GM12801 (cell line): ENCODE results near the gene RNF145.

Experiments used
- CTCF ChIP-seq: IDR thresholded peaks from one replicate; pipeline ENCODE4 v1.5.1; 2011; ENCODE audit warnings: control low read depth; ENCODE audit not compliant: insufficient read length; ENCODE audit errors: extremely low read depth

RNF145 gene

GRCh38 chr5:159147976-159148375 lies 61.4 kb downstream of the RNF145 start:
- no peak for TF ChIP-seq CTCF

GRCh38 chr5:159146839-159147238 lies 62.5 kb downstream of the RNF145 start:
- TF ChIP-seq CTCF: no peak

DNA sequence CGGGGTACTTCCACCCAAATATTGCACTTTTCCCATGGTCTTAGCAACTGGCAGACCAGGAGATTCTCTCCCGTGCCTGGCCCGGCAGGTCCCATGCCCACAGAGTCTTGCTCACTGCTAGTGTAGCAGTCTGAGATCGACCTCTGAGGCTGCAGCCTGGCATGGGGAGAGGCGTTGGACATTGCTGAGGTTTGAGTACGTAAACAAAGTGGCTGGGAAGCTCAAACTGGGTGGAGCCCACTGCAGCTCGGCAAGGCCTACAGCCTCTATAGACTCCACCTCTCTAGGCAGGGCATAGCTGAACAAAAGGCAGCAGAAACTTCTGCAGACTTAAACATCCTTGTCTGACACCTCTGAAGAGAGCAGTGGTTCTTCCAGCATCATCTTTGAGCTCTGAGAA lies 69.6 kb downstream of the RNF145 start:
- TF ChIP-seq CTCF: no peak

GRCh38 chr5:159135896-159136531 lies 73.3 kb downstream of the RNF145 start:
- no peak for TF ChIP-seq CTCF

- no peak for TF ChIP-seq CTCF
These were observed 76.2 kb downstream of the RNF145 start for GRCh38 chr5:159133041-159133741.

- no peak for TF ChIP-seq CTCF
These were observed 76.8 kb downstream of the RNF145 start for GRCh38 chr5:159132429-159133040.

DNA sequence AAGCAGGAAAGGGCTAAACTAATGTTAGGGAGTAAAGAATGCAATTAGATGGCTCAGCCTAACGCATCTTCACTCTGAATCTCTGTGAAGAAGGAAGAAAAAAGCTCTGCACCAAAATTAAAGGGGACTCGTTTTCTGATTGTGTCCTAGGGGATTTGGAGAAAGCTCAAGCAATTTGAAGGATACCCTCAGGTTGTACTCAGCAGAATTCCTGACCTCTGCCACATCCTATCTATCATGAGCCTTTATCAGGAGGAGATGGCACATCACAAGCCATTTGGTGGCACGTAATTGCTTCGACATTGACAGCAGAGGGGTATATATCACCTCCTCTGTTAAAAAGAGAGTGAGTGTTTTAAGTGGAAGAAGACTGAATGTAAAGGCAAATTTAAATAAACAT lies 77.4 kb downstream of the RNF145 start:
- no peak for TF ChIP-seq CTCF
